HepG2 (cell line): ENCODE data around the gene TRPC4AP. TPM values are rescaled to one million over a fixed set of nuclear protein-coding genes. Genes with fewer than 3 reads are reported as not detected.
A peak's percentile ranks its signal among the peaks of the same experiment; 100 is the strongest.

ENCODE experiments used
- BCL6 ChIP-seq: IDR thresholded peaks from 2 replicates; pipeline ENCODE4 v1.6.1; 2016; ENCODE audit warnings: missing genetic modification reagents, missing compliant biosample characterization
- CC2D1A ChIP-seq: sonication (generic); formaldehyde crosslinking; IDR thresholded peaks from 2 replicates; pipeline ENCODE4 v1.8.1; 2023; ENCODE audit warnings: mild to moderate bottlenecking, missing genetic modification reagents
- GATAD1 ChIP-seq: IDR thresholded peaks from 2 replicates; pipeline ENCODE4 v1.6.1; 2016; ENCODE audit warnings: missing genetic modification reagents, missing compliant biosample characterization
- HOXA3 ChIP-seq: sonication (generic); formaldehyde crosslinking; IDR thresholded peaks from 2 replicates; pipeline ENCODE4 v1.5.0; 2020; ENCODE audit warnings: missing genetic modification reagents
- ISX ChIP-seq: sonication (generic); formaldehyde crosslinking; conservative IDR thresholded peaks from 2 replicates; pipeline ENCODE4 v1.5.0; 2020; ENCODE audit warnings: missing genetic modification reagents
- KDM4B ChIP-seq: sonication (generic); formaldehyde crosslinking; IDR thresholded peaks from 2 replicates; pipeline ENCODE4 v1.4.0; 2020; ENCODE audit warnings: missing genetic modification reagents
- NCOA5 ChIP-seq: sonication (generic); formaldehyde crosslinking; IDR thresholded peaks from 2 replicates; pipeline ENCODE4 v1.4.0; 2020; ENCODE audit warnings: missing genetic modification reagents
- NFE2L2 ChIP-seq: fragments of 150-350 bp; IDR thresholded peaks from 2 replicates; pipeline ENCODE4 v1.6.1; 2014; ENCODE audit warnings: low read length
- NONO ChIP-seq, 2 experiments: fragments of 450-650 bp in 1 of 2; sonication (generic) in 1 of 2; formaldehyde crosslinking in 1 of 2; IDR thresholded peaks in 1 of 2; conservative IDR thresholded peaks in 1 of 2; 2 replicates each; pipeline versions ENCODE4 v1.6.1 to v1.8.0; 2017 to 2022; ENCODE audit warnings: mild to moderate bottlenecking in 1 of 2, missing genetic modification reagents in 1 of 2, moderate library complexity in 1 of 2
- NR2F2 ChIP-seq: IDR thresholded peaks from 2 replicates; pipeline ENCODE4 v1.6.1; 2012; ENCODE audit warnings: low read depth, inconsistent platforms, borderline replicate concordance
- POLR2AphosphoS5 ChIP-seq: IDR thresholded peaks from 2 replicates; pipeline ENCODE4 v1.6.1; 2012; ENCODE audit warnings: low read depth, low read length
- SCMH1 ChIP-seq: sonication (generic); formaldehyde crosslinking; IDR thresholded peaks from 2 replicates; pipeline ENCODE4 v1.9.0; 2021; ENCODE audit warnings: missing genetic modification reagents, mild to moderate bottlenecking, borderline replicate concordance
- SNAPC2 ChIP-seq: sonication (generic); formaldehyde crosslinking; IDR thresholded peaks from 2 replicates; pipeline ENCODE4 v1.8.1; 2022; ENCODE audit warnings: mild to moderate bottlenecking, missing genetic modification reagents
- STAG1 ChIP-seq: sonication (generic); formaldehyde crosslinking; IDR thresholded peaks from 2 replicates; pipeline ENCODE4 v1.4.0; 2020; ENCODE audit warnings: missing genetic modification reagents
- TBX2 ChIP-seq: sonication (generic); formaldehyde crosslinking; IDR thresholded peaks from 2 replicates; pipeline ENCODE4 v1.5.0; 2020; ENCODE audit warnings: missing genetic modification reagents, mild to moderate bottlenecking, borderline replicate concordance
- TEAD3 ChIP-seq: optimal IDR thresholded peaks from 2 replicates; pipeline ENCODE3; 2016; ENCODE audit warnings: borderline replicate concordance
- THAP11 ChIP-seq: IDR thresholded peaks from 2 replicates; pipeline ENCODE4 v1.6.1; 2016; ENCODE audit warnings: missing biosample characterization, missing genetic modification reagents
- TOE1 ChIP-seq: sonication (generic); formaldehyde crosslinking; IDR thresholded peaks from 2 replicates; pipeline ENCODE4 v1.4.0; 2020; ENCODE audit warnings: mild to moderate bottlenecking, missing genetic modification reagents
- TRIM24 ChIP-seq: sonication (generic); formaldehyde crosslinking; IDR thresholded peaks from 2 replicates; pipeline ENCODE4 v1.8.0; 2022; ENCODE audit warnings: mild to moderate bottlenecking, missing genetic modification reagents
- ZEB1 ChIP-seq: IDR thresholded peaks from 2 replicates; pipeline ENCODE4 v1.6.1; 2012; ENCODE audit warnings: mild to moderate bottlenecking, low read depth, inconsistent platforms; ENCODE audit not compliant: insufficient replicate concordance
- ZNF234 ChIP-seq: sonication (generic); formaldehyde crosslinking; conservative IDR thresholded peaks from 2 replicates; pipeline ENCODE4 v1.5.1; 2020; ENCODE audit warnings: mild to moderate bottlenecking, missing genetic modification reagents
- ZNF343 ChIP-seq: sonication (generic); formaldehyde crosslinking; IDR thresholded peaks from 2 replicates; pipeline ENCODE4 v1.4.0; 2020; ENCODE audit warnings: mild to moderate bottlenecking, missing genetic modification reagents
- ZNF350 ChIP-seq: sonication (generic); formaldehyde crosslinking; IDR thresholded peaks from 2 replicates; pipeline ENCODE4 v1.4.0; 2020; ENCODE audit warnings: mild to moderate bottlenecking, low read depth, missing genetic modification reagents, borderline replicate concordance
- ZNF468 ChIP-seq: sonication (generic); formaldehyde crosslinking; IDR thresholded peaks from 2 replicates; pipeline ENCODE4 v1.8.0; 2022; ENCODE audit warnings: mild to moderate bottlenecking, moderate library complexity, missing genetic modification reagents
- ZNF720 ChIP-seq: sonication (generic); formaldehyde crosslinking; IDR thresholded peaks from 2 replicates; pipeline ENCODE4 v1.4.0; 2020; ENCODE audit warnings: missing genetic modification reagents
- ZNF737 ChIP-seq: sonication (generic); formaldehyde crosslinking; IDR thresholded peaks from 2 replicates; pipeline ENCODE4 v1.5.0; 2020; ENCODE audit warnings: missing genetic modification reagents, mild to moderate bottlenecking, borderline replicate concordance
- ZNF761 ChIP-seq: sonication (generic); formaldehyde crosslinking; conservative IDR thresholded peaks from 2 replicates; pipeline ENCODE4 v1.4.0; 2020; ENCODE audit warnings: mild to moderate bottlenecking, missing genetic modification reagents
- ZNF777 ChIP-seq: sonication (generic); formaldehyde crosslinking; IDR thresholded peaks from 2 replicates; pipeline ENCODE4 v1.4.0; 2020; ENCODE audit warnings: missing genetic modification reagents
- ZNF816 ChIP-seq: sonication (generic); formaldehyde crosslinking; IDR thresholded peaks from 2 replicates; pipeline ENCODE4 v1.8.0; 2022; ENCODE audit warnings: missing genetic modification reagents, mild to moderate bottlenecking, borderline replicate concordance
- ZSCAN20 ChIP-seq: sonication (generic); formaldehyde crosslinking; IDR thresholded peaks from 2 replicates; pipeline ENCODE4 v1.4.0; 2020; ENCODE audit warnings: missing genetic modification reagents, mild to moderate bottlenecking, borderline replicate concordance
- polyA plus RNA-seq, 8 experiments: library from polyadenylated mRNA; depleted of rRNA in 3 of 8; stranded (reverse) in 7 of 8; unstranded in 1 of 8; fragments of >200 nt; fragmentation: Illumina TruSeq in 4 of 8; extraction: Trizol in 4 of 8; gene quantifications; 2 replicates each; pipeline versions ENCODE4 v1.2.1 to v1.2.3, GENCODE V29; 2011 to 2016; ENCODE audit warnings: low read depth in 4 of 8, missing spikeins in 1 of 8, mixed read lengths in 1 of 8; ENCODE audit not compliant: insufficient read depth in 1 of 8
- total RNA-seq, 5 experiments: library from RNA; depleted of rRNA; stranded (reverse); fragments of >200 nt; fragmentation: Illumina TruSeq; extraction: Trizol; gene quantifications; 2 replicates each; pipeline ENCODE4 v1.2.3, GENCODE V29; 2016; ENCODE audit warnings: low read depth in 1 of 5
- TF ChIP-seq, protein P1 (sequence below): sonication (generic); formaldehyde crosslinking; IDR thresholded peaks from 2 replicates; pipeline ENCODE4 v1.4.0; 2020; ENCODE audit warnings: missing genetic modification reagents, borderline replicate concordance

The TRPC4AP gene
- total and polyA plus RNA-seq, 2 of the 13 experiments (the other 11 are each of a cell fraction or from before 2014, with no cell fraction given): 136 to 137 TPM

DNA sequence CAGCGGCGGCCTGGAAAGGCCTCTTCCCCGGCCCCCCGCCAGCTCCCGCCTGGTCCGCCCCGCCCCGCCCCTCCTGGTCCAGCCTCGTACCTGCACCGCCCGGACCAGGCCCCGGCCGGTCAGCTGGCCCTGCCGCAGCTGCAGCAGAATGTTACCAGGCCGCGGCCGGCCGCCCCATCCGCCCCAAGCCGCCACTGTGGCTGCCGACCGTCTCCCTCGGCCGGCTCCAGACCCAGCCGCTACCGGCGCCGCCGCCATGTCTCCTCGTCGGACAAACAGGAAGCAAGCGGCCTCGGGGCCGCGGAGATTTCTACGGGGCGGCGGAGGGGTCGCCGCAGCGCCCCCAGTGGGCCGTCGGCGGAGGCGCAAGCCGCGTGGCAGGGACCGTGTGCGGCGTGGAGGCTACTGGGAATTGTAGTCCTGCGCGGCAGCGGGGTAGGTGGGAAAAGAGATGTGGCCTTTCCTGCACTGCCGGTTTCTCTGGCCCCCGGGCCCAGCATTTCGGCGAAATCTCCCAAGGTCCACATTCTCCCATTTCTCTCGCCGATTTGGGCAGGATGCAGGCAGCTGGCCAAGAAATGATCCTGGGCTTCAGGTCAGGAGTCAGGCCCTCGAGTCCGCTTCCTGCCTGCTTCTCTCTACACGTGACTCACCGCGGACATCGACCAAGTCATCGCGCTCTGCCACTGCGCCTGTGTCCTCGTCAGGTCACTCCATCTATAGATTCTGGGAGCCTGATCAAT lies at the start of gene TRPC4AP (continued):
- peak; percentile 77 for TF ChIP-seq ZNF720 (CRISPR knock-in tag)
- TF ChIP-seq TOE1: 0 out of 2 replicates have a peak, but pooled peaks have one; percentile 76
- TF ChIP-seq THAP11 (CRISPR knock-in tag): peak; percentile 99
- TF ChIP-seq ZNF737 (CRISPR knock-in tag): peak; percentile 98
- TF ChIP-seq TBX2: peak; percentile 97
- peak; percentile 87; the same call in 1 of the 2 replicates for TF ChIP-seq ZNF343
- TF ChIP-seq CC2D1A (CRISPR knock-in tag): peak; percentile 94; the same call in 1 of the 2 replicates
- TF ChIP-seq NFE2L2: no peak
- peak; percentile 95; the same call in 1 of the 2 replicates for TF ChIP-seq ZNF761 (CRISPR knock-in tag)
- peak; percentile 95 for TF ChIP-seq HOXA3 (CRISPR knock-in tag)
- TF ChIP-seq ZSCAN20 (CRISPR knock-in tag): peak; percentile 97
- peak; percentile 66 for TF ChIP-seq STAG1 (CRISPR knock-in tag)
- TF ChIP-seq POLR2AphosphoS5: peak; percentile 90
- TF ChIP-seq ZEB1: peak; percentile 61
- TF ChIP-seq TRIM24 (CRISPR knock-in tag): no peak
- TF ChIP-seq SNAPC2 (CRISPR knock-in tag): no peak; the same call in 1 of the 2 replicates
- TF ChIP-seq NR2F2: peak; percentile 62; the same call in 1 of the 2 replicates
- peak; percentile 68 for TF ChIP-seq BCL6
- peak; percentile 98 for TF ChIP-seq ZNF350
- TF ChIP-seq ZNF816: peak; percentile 97
- TF ChIP-seq NCOA5: no peak
- TF ChIP-seq ISX (CRISPR knock-in tag): peak; percentile 81; the same call in 1 of the 2 replicates
- peak; percentile 87 for TF ChIP-seq GATAD1
- TF ChIP-seq NONO (IDR thresholded peaks at IDR 0.05): no peak
- TF ChIP-seq NONO (CRISPR knock-in tag; conservative IDR thresholded peaks at IDR 0.05): peak; percentile 98
- TF ChIP-seq ZNF777 (CRISPR knock-in tag): peak; percentile 92
- TF ChIP-seq ZNF234 (CRISPR knock-in tag): peak; percentile 99
- TF ChIP-seq, protein P1, sequence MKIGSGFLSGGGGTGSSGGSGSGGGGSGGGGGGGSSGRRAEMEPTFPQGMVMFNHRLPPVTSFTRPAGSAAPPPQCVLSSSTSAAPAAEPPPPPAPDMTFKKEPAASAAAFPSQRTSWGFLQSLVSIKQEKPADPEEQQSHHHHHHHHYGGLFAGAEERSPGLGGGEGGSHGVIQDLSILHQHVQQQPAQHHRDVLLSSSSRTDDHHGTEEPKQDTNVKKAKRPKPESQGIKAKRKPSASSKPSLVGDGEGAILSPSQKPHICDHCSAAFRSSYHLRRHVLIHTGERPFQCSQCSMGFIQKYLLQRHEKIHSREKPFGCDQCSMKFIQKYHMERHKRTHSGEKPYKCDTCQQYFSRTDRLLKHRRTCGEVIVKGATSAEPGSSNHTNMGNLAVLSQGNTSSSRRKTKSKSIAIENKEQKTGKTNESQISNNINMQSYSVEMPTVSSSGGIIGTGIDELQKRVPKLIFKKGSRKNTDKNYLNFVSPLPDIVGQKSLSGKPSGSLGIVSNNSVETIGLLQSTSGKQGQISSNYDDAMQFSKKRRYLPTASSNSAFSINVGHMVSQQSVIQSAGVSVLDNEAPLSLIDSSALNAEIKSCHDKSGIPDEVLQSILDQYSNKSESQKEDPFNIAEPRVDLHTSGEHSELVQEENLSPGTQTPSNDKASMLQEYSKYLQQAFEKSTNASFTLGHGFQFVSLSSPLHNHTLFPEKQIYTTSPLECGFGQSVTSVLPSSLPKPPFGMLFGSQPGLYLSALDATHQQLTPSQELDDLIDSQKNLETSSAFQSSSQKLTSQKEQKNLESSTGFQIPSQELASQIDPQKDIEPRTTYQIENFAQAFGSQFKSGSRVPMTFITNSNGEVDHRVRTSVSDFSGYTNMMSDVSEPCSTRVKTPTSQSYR (CRISPR knock-in tag): peak; percentile 7; the same call in 1 of the 2 replicates
- no peak for TF ChIP-seq SCMH1
- 0 out of 2 replicates have a peak, but pooled peaks have one; percentile 83 for TF ChIP-seq KDM4B (CRISPR knock-in tag)
- TF ChIP-seq ZNF468 (CRISPR knock-in tag): no peak
- TF ChIP-seq TEAD3 (CRISPR knock-in tag): peak; percentile 69
